HG03103 (cell line): ENCODE measurements around the gene STMN3.
A peak's percentile ranks its signal among the peaks of the same experiment; 100 is the strongest.
"Not testable (repeated sequence)": the region's sequence is repeated elsewhere in the genome, so short reads cannot be mapped to it uniquely, and the experiment has no call there.

Source experiments
- ATAC-seq: cut with Tn5 transposase; IDR thresholded peaks from one replicate; pipeline ENCODE4 v1.9.1; 2021; ENCODE audit warnings: low read depth; ENCODE audit not compliant: unreplicated experiment

STMN3 gene

DNA sequence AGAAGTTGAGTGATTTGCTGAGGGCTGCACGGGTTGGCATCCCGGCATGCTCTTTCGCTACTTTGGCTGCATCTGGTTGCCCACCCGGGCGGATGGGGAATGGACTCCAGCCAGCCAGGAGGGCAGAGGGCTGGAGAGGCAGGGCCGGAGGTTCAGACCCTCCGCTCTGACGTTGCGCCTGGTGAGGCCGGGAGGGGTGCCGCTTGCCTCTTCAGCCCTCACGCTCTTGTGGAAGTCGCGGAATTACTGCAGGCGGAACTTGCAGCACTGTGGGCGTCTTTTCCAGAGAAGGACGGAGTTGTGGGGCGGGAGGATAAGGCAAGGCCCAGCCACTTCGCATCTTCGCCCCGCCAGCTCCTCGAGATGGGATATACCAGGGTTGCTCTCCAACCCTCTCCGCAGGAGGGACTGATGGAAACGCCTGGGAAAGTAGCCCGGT lies 5.5 kb upstream of the STMN3 start:
- ATAC-seq, result no peak

GRCh38 chr20:63657937-63658748 lies 4.9 kb upstream of the STMN3 start, which contains the start of gene RTEL1:
RTEL1 (plus strand) TSS chr20:63658312; CDS start chr20:63659403, 1,091 bp downstream.
- ATAC-seq, result peak; percentile 75

DNA sequence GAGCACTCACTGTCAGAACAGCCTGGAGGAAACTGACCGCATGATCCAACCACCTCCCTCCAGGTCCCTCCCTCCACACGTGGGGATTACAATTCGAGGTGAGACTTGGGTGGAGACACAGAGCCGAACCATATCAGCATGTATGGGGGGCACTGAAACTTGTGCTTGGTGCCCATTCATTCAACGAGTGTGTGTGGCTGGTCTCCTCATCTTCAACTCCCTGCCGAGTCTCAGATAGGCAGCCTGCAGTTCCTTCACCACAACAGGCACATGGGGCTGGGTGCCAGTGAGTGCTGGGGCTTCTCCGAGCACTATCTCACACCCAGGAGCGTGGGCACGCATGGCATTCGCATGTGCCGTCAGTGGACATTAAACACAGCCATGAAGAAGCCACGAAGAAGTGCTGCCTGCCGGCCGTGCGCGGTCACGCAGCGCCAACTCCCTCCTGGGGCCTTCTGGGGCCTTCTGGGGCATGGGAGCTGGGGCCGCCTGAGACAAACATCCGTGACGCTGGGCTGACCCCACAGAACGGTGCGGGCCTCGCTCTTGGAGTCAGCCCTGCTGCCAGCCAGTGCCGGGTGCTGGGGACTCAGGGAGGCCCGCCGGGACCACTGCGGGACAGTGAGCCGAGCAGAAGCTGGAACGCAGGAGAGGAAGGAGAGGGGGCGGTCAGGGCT lies 4.2 kb upstream of the STMN3 start:
- no peak for ATAC-seq

DNA sequence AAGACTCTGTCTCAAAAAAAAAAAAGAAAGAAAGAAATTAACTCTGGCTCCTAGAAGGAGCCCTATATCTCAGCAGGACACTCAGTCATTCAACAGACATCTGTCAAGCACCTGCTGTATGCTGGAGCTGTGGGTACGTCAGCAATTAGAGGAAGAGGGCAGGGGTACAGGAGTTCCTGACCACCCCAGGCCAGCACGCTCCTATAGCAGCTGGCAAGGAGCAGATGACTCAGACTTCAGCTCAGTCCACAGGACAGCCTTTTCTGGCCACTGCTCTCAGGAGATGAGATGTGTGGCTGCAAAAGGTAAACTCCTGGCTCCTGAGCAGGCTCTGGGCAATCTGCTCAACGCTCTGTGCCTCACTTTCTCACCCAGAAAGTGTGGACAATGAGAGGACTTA lies 3.2 kb upstream of the STMN3 start:
- ATAC-seq, result no peak

DNA sequence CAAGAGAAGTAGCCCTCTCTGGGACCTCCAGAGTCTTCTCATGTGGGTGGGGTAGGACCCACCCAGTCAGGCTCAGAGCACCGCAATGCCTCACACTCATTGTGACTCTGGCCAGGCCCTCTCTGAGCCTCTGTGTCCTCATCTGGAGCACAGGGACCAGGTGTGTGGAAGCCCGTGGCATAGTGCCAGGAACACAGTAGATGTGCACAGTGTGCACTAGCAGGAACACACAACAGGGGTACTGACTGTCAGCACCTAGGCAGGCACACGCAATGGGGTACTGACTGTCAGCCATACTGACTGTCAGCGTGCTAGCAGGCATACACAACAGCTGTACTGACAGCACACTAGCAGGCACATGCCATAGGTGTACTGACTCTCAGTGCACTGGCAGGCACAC lies 2.0 kb upstream of the STMN3 start:
- ATAC-seq, result no peak

DNA sequence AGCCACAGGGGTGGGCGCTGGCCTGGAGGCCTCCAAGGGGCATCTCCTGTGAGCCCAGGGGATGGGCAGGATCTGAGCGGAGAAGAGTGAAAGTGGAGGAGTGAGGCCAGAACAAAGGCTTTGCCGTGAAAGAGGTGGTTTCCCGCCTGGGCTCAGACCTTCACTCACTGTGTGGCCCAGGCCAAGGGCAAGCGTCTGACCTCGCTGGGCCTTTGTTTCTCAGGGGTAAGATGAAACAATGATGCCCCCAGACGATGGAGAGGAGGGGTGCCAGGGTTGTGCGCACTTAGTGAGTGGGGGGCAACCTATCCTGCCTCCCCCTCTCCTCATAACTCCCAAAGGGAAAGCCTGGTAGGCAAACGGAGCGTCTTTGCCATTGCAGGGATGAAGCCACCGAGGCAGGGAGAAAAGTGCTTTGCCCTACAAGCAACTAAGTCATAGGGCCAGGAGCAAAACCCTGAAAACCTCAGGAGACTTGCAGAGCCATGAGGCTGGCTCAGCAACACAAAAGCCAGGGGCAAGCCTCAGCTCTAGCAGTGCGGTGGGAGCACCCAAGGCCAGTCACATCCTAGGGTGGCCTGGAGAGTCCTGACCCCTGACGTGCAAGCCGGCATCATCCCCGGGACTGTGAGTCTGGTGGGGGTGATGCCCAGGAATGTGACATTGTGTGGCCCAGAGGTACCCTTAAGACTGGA lies 897 bp upstream of the STMN3 start:
- no peak for ATAC-seq

DNA sequence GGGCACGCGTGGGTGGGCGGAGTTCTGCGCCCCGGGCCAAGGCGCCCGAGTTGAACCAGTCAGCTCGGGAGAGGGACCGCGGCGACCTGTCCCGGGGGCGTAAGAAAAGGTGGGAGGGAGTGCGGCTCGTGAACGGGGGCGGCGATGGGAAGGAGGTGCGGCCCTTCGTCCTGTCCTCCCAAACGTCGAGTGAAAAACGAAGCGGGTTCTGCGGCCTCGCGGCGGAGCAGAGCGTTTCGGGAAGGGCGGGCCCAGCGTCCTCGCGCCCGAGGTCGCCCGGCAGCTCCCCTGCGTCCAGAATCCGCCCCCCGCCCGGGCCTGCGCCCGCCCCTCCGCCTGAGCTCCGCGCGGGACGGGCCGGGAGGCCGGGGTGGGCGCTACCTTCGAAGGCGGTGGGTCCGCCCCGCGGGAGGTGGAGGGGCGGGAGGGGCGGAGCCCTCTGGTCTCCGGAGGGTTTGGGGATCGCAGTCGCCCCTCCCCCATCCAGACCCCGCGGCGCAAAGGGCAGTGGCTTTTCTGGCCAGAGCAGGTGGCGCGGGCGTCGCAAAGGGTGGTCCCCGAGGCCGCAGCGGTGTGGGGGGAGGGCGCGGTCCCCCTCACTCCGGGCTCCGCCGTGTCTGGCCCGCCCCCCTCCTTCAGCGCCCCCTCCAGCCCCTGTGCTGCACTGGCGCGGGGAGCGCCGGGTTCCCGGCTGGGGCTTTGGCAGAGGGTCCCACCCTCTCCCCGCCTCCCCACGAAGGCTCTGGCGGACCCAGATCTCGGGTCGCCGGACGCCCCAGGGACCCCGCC lies 838 bp downstream of the STMN3 start:
- no peak for ATAC-seq

GRCh38 chr20:63651942-63652191 lies 1.4 kb downstream of the STMN3 start:
- no peak for ATAC-seq

DNA sequence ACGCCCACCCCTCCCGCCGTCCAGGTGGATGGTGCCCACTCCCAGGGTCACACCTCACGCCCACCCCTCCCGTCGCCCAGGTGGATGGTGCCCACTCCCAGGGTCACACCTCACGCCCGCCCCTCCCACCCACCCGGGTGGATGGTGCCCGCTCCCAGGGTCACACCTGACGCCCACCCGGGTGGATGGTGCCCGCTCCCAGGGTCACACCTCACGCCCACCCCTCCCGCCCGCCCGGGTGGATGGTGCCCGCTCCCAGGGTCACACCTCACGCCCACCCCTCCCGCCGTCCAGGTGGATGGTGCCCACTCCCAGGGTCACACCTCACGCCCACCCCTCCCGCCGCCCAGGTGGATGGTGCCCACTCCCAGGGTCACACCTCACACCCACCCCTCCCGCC lies 2.7 kb downstream of the STMN3 start:
- not testable (repeated sequence) for ATAC-seq

- ATAC-seq, result no peak
Measured at GRCh38 chr20:63648895-63649589, 4.2 kb downstream of the STMN3 start.

DNA sequence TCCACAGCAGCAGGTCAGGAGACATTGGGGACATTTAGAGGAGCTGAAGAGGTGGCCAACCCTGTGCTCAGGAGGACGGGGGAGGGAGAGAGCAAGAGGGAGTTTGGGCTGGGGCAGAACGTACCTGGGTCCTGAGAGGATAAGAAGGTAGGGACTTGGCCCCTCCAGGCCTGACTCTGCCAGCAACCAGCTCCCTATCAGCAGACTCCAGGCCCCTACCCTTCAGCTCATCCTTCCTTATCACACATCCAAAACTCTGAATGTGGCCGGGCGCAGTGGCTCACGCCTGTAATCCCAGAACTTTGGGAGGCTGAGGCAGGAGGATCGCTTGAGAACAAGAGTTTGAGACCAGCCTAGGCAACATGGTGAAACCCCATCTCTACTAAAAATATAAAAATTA lies 5.0 kb downstream of the STMN3 start:
- no peak for ATAC-seq

DNA sequence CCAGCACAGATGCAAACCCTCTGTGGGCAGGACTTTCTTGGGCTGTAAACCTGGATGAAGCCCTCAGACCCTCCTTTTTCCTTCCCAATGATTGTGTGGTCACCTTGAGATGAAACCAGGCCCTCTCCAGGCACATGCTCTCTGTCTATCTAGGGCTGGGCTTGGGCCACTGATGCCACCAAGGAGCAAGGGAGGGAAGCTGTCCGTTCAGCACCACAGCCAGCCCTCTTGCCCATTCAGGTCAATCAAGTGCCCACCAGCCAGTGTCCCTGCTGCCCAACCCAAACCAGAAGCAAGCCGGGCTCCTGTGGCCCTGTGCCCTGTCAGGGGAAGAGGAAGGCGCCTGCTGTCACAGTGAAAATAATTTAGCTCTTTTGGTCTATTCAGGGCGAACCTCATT lies 8.0 kb downstream of the STMN3 start:
- no peak for ATAC-seq

DNA sequence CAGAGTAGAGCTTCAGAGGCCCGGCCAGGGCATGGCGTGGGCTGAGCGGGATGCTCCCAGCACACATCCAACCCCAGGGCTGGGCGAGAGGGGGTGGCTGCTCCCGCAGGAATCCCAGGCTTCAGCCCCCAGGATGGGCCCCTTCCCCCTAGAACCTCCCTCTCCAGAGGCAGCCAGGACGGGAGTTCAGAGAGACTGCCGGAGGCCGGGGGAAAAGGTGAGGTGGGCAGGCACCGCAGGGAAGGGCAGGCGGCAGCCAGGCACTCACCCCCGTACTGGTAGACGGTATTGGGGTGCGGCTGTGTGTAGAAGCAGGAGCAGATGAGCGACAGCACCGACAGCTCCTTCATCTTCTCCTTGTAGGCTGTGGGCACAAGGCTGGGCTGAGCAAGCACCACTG lies 9.3 kb downstream of the STMN3 start:
- no peak for ATAC-seq

DNA sequence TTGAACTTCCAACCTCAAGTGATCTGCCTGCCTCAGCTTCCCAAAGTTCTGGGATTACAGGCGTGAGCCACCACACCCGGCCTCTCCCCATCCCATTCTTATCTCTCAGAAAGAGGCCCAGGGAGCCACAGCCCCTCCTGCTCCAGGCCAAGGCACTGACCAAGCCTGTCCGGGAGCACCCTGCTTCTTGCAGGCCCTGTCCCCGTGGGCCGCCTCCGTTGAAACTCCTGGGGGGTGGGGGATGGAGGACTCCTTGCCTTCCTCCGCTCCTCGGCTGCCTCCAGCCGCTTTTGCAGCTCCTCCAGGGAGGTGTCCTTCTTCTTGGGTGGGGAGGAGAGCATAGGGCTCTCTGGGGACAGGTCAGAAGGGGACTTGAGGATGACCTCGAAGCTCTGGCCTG lies 9.7 kb downstream of the STMN3 start:
- no peak for ATAC-seq

- no peak for ATAC-seq
Measured at GRCh38 chr20:63642527-63643247, 10.5 kb downstream of the STMN3 start.

DNA sequence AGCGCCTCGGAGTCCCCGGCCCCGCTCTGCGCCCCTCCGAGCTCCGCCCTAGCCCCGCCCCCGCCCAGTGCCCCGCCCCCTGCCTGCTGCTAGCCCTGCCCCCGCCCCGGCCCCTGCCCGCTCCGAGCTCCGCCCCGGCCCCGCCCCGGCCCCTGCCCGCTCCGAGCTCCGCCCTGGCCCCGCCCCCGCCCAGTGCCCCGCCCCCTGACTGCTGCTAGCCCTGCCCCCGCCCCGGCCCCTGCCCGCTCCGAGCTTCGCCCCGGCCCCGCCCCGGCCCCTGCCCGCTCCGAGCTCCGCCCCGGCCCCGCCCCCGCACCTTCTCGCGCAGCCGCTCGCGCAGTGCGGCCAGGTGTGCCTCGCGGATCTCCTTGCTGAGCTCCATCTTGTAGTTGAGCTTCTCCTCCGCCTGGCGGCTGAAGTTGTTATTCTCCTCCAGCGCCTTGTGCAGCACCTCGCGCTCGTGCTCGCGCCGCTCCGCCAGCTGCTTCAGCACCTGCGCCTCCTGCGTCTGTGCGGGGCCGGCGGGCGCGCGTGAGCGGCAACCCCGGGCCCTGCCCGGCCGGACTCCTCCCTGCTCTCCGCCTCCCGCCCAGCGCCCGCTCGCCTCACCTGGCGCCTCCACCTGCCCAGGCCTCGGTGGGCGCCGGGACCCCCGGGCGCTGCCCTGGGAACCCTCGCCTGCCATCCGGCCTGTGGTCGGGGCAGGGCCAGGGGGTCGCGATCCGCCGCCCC lies 11.3 kb downstream of the STMN3 start:
- peak; percentile 75 for ATAC-seq

GRCh38 chr20:63641146-63641791 lies 12.0 kb downstream of the STMN3 start:
- ATAC-seq, result peak; percentile 7

GRCh38 chr20:63640686-63641085 lies 12.5 kb downstream of the STMN3 start:
- not testable (repeated sequence) for ATAC-seq

GRCh38 chr20:63640086-63640485 lies 13.1 kb downstream of the STMN3 start:
- no peak for ATAC-seq
